Limb (tissue), 2 donors: Measurements from ENCODE around the gene GLP2R.

Experiments
- DNase-seq, 2 donors: peaks; one replicate each; pipeline ENCODE4 v3.0.0-alpha.2; 2016; ENCODE audit errors: extremely low spot score in 2 of 2

The GLP2R gene

DNA sequence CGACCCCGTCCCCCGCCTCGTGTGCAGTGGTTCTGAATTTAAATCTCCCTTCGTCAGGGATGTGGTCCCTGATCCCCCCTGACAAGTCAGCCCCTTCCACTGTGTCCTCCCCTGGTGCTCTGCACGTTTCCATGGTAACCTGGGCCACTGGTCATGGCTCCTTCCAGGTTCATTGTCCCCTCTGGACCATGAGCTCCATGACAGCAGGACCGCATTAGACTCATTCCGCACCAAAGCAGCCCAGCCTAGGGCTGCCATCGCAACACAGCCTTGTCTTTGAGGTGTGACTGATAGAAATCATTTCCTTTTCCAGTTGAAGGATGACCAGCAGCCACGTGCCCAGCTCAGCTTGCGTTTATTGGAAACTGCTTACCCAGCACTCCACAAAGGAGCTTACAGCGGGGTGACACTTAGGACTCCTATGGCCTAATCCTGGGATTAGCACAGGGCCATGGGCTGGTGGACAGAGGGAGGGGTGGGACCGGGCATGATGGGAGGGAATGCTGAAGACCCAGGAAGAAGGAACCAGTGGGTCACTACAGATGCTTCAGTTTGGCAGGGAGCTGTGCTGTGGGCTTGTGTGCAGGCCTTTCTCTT, 71.7 kb downstream of the GLP2R start:
- DNase-seq: no peak

DNA sequence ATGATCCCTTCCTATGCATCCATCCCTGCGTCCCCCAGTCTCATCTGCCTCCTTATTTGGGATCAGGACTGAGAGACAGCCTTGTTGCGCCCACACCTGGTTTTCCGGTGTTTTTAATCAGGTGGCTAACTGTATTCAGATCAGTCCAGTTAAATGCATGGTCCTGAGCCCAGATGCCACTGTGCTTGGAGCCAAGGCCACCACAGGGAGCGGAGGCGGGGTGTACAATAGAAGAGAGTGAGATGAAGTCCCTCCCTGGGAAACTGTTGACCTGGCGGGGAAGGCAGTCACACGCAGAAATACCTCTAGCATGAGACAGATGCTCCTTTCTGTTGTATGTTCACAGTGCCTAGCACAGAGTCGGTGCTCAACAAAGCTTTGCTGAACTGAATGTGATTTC, 73.1 kb downstream of the GLP2R start:
- DNase-seq: no peak

DNA sequence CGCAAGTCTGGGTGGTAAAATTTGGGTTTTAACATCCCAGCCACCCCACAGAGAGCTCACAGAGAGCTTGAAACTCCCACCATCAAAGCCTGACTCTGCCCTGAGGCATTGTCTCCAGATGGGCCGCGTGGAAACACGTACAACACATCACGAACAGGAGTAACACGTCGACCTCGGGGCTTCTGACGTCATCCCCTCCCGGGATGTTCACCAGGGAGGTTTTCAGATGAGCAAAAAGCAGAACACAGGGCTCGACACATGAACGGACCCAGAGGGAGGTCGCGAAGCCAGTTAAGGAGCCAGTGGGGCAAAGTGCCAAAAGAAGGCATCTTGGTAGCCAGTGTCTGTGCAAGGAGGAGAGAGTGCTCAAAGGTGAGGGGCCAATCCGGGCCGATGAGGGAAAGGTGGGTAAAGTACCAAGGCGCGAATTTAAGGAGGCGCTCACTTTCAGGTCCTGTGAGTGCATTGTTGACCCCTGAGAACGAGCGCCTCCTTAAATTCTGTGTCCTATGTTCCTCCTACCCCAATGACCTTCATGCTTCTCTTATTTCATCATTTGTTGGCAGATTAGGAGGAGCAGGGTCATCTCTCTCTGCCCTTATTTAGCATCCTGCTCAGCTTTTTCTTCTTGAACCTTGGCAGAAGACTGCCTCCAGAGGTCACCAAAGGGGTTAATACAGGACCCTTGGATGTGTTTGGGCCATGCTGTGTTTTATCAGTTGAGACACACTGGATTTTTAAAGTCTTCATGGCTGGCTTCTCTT, 73.7 kb downstream of the GLP2R start:
- no peak for DNase-seq

DNA sequence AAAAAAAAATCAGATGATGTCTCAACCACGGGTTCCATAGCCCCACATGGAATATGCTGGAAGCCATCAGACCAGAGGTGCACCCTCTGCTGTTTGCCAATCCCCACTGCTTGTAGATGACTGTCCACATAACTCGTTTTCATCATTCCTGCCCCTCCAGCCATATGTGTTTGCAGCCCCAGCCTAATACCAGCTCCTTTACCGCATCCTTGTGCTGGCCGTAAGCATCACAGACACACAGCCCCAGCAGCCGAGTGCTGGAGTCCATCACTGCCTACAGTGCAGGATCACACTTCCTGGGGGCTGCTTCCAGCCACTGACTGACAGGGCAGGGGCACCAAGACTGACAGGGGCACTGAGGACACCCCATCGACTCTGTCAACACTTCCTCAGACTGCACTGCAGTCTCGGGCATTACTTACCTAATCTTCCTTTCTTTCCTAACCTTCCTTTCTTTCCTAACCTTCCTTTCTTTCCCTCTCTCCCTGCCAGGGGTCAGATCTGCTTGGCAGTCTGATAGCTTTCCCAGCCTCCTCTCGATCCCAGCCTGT, 74.4 kb downstream of the GLP2R start:
- DNase-seq: no peak

DNA sequence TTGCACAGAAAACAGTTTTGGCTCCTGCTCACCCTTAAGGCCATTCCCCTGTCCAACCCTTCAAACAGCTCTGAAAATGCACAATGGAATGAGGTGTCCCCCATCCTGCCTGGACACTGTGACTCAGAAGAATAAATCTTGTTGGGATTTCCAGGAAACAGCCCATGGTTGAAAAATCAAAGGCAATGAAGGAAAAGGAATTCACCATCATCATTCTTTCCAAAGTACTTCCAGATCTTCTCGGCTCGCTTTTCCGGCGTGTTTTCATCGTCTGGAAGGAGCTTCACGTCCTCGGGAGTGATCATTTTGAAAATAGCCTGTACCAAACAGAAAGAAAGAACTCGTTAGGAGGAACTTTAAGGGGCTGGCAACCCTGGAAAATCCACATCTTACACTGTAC, 75.1 kb downstream of the GLP2R start:
- DNase-seq: peak in 1 of 2 donors; percentile 23

DNA sequence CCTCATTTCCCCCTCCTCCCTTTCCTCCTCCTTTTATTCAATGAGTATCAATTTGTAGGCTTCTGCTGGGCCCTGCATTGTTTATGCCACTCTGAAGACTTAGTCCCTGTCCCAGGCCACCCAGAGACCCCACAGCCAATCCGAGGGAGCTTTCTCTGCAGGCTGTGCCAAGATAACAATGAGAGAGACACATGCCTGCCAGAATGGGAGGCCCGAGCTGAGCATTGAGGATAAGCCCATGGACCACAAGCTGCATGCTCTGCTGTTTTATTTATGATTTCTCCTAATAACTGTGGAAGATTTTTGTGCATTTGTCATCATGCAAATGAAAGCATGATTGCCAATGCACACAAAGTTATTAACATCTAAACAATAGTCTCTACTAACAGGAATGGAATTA, 76.4 kb downstream of the GLP2R start:
- no peak for DNase-seq

DNA sequence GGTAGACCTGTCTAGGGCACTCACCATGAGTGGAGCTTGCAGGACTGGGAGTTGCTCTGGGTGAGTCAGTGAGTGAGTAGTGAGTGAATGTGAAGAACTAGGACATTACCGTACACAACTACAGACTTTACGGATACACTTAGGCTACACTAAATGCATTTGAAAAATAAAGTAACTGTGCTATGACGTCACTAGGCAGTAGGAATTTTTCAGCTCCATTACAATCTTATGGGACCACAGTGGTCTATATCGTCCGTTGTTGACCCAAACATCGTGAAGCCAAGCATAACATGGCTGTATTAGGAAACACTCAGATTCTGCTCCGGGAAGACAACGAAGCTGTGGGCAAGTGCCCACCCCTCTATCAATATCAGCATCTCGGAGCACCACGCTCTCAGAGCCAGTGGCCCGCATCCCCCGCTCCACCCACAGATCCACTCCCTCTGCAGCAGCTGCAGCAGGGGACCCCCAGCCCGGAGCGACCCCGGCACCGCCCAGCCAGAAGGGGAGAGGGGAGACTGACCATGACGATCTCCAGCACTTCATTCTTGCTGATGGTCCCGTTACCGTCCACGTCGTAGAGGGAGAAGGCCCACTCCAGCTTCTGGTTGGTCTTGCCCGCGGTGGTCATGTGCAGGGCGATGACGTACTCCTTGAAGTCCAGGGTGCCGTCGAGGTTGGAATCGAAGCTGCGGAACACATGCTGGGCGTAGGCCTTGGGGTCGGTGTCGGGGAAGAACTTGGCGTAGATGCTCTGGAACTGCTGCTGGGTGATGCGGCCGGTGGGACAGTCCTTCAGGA, 78.8 kb downstream of the GLP2R start:
- no peak for DNase-seq

DNA sequence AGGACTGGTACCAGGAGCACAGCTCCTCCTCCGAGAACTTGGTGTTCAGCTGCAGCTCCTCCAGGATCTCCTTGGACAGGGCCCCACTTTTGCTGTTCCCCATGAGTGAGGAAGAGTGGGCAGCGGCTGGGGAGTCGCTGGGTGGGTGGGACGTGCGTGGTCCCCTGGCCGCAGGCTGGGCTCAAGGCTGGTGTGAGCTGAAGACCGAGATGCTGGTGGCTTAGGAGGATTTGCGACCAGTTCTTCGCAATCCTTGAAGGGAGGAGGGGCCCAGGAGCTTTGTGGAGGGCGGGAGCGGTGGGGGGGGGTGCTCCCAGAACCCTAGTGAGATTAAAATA, 79.3 kb downstream of the GLP2R start, which contains the start of gene RCVRN:
Gene RCVRN (minus strand): TSS at position 194 of the 338 bp plus-strand sequence. CDS start 91 bp downstream, at position 103.
- no peak for DNase-seq

DNA sequence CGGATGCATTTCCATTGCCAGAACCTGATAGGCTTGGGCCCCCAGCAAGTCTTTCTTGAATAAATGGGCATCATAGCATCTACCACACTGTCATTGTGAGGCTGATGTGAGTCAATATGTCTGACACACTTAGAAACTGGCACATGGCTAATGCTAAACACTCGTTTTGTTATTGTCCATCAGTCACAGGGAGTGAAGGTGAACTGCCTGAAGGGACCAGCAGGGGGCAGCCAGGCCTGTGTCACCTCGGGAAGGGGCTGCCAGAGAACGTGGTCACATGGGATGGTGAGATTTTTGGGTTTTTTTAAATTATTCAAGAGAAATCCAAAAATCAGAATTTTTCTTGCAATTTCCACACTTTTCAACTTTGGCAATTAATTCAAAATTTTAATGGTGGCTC, 80.2 kb downstream of the GLP2R start:
- DNase-seq: no peak

DNA sequence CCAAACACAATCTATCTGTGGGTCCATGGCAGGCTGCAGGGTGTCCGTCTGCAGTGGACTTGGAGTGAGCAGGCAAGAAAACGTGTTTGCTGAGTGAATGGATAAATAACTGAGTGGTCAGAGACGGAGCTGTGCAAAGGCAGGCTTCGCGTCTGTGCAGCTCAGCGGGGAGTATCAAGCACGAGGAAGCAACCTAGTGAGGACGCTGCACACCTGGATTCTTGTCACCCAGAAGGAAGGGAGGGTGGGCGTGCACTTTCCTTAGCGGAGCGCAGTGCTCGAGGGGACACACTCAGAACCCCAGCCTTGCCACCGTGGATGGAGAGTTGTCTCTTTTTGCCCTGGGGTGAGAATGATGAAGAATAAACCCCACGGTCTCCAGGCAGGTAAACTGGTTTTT, 80.9 kb downstream of the GLP2R start:
- no peak for DNase-seq

DNA sequence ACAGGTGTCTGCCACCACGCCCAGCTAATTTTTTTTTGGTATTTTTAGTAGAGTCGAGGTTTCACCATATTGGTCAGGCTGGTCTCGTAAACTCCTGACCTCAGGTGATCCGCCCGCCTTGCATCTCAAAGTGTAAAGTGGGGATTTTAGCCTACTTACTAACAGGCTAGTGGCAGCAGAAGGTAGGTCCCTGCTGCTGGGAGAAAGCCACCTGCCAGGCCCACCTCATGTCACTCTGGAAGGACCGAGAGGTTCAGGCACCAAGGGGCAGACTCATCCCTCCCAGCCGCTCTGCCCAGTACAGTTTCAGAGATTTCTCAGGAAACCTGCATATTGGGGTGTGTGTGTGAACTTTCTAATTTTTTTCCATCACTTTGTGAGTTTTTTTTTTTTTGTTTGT, 81.4 kb downstream of the GLP2R start:
- no peak for DNase-seq

DNA sequence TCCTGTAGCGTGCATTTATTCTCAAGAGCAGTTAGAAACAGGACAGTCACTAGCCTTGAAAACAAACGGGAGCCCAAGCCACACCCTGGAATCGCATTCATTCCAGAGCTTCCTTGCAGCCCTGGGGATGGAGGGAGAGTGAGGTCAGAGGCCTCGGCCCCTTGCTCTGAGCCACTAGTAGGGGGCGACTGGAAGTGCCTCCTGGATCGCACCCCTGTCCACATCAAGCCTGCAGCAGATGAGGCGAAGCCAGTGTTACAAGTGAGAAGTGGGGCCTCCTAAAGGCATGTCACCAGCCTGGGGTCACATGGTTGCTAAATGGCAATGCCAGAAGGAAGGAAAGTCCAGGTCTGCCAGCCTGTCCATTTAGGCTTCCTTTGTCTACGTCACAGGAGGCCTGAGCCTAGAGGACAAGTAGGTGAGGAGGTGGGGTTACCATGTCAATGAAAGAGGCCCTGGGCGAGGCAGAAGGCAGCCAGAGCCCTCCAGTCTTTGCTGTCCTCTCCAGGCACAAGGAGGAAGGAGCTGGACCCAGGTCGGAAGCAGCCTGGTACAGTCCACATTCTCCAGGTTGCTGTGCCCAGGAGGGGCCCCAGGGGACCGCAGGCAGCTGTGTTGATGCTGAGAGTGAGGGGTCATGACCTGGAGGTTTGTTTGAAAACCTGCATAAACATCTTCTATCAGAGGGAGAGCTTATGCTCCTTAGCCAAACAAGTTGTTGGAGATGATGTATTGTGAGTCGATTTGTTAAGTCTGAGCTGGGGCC, 82.3 kb downstream of the GLP2R start:
- no peak for DNase-seq

DNA sequence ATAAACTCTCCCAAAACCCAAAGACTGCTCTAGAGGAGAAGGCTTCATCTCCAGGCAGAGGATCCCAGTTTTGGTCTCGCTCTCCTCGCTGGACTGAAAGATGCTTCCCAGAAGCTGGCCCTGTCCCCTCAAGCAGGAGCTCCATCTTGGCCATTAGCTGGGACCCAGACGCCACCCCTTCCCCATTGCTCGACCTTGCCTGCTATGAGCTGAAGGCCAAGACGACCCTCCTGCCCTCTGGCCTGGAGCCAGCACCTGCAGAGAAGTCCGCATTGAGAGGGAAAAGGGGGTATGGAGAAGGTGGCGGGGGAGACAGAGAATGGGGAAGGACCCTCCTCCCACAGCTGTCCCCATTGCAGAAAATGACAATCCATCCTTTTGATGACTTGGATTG, 82.9 kb downstream of the GLP2R start:
- DNase-seq: no peak

DNA sequence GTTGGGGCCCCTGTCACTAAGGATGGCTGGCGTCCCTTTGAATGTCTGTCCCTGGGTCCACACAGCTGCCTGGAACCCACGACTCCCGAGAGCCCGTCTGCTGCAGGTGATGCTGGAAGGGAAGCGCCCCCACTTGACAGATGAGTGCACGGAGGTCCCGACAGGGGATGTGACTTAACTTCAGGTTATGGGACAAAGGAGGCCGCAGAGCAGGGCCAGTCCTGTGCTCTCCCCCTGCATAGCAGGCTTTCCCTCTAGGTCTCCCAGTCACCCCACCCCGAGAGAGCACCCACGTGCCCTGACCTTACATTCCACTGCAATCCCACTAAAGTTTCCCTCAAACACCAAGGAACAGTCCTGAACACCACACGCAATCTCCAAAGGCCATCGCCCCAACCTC, 85.4 kb downstream of the GLP2R start:
- DNase-seq: no peak

DNA sequence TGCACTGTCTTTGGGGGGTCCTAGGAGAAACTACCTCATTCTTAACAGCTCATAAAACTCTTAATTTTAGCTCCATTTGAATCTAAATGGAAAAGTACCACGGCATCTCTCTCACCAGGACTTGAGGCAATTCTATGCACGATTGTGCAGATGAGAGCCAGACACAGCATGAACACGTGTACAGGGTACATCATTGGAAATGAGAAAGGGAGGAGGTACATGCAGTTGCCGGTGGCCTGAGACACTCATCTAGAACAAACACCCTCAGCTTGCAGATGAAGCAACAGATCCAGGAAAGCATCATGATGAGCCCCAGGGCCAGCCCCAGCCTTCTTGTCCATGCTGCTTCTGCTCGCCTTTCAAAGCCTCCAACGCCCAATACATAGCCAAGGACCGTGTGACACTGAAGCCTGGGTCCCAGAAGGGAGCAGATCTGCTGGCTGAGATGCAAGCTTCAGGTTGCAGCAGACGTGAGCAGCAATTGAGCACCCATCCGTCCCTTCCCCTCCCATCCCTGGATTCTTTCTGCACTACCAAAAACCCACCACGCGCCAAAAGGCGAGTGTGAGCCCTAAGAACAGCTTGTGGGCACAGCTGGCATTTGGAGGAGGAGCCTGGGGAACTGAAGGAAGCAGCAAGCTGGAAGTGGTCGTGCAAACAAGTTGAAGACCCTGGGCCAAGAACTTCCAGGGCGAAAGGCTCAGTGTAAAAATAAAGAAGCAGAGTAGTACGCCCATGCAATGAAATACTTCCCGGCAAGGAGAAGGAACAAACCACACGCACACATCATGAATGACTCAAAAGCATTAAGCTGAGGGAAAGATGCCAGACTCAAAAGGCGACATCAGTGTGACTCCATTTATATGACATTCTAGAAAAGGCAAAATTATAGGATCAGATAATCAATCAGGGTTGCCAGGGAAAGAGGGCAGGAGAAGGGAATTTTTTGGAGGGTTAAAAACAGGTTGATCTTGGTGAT, 86.7 kb downstream of the GLP2R start:
- no peak for DNase-seq

DNA sequence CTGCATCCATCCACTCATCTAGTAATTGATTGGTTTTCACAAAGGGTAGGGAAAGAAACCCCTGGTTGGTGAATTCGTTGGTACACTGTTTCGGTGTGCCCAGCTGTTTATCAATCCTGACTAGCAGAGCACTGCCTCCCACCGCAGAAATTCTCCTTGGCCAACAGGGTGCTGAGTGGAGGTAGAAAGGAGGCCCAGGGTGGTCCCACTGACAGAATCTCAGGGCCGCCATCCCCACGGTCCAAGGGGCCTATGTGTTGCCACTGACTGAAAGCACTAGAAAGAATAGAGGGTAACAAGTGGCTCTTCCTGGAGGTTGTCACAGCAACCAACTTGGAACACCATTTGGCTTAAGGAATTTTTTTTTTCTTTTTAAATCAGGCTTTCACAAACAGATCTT, 87.8 kb downstream of the GLP2R start:
- no peak for DNase-seq

DNA sequence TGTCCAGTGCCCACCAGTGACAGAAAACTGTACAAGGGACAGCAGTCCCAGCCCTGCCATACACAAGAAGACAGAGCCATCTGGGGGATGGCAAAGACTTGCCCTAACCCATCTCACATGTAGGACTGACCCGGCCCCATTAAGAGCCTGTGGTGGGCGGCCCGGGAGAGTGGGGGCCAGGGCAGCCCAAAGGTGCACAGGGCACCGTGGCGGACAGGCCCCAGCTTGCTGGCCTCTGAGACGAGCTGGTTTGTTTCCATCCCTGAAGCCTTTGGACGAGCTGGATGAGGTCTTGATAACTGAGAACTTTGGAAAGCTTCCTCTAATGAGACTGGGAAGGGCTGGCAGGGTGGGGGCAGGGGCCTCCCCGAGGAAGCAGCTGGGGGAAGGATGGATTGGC, 90.4 kb downstream of the GLP2R start:
- DNase-seq: no peak

DNA sequence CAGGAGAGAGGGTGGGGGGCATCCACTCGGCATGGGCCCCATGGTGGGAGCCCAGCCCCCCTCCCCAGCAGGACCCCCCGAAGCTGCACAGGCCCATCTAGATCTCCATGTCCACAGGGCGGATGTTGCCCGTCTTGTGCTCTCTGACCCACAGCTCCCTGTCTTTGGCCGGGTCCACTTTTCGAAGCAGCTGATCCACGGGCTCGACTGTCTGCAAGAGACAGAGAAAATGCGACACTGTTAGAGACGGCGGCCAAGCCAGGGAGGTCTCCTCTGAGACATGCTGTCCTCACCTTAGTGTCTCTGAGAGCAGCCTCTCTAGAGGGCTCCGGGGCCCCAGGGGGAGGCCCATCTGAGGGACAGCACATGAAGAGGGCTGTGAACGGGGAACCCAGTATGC, 91.4 kb downstream of the GLP2R start:
- no peak for DNase-seq

DNA sequence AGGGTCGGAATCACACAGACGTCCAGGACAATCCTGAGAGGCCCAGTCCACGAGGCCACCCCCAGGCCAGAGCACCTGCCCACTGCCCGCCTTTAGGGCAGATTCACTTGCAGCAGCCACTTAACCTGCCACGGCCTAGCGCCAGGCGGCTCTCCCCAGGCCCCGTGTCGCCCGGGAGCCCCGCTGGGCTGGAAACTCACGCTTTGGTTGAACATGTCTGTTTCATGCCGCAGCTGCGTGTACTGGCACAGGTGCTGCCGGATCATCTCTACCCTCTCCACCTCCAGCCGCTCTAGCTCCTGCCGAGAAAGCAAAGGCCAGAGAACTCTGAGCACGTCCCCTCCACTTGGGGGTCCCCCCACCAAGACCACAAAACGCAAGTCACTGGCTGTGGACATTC, 92.1 kb downstream of the GLP2R start:
- DNase-seq: no peak

DNA sequence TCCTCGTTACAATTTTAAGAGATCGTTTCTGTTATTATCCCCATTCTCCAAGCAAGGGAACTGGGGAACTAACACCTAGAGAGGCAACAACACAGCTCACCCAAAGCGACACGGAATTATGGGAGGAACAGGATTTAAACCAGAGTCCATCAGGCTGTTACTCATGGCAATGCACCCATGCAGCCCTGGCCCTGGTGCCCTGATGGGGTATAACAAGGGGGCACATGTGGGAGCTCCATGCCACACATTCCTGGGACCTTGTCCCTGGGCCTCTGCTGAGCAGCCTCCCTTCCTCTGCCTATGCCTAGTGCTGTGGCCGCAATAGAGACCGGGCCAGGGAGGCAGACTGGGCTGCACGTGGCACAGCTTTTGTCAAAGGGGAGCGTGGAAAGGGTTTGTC, 92.6 kb downstream of the GLP2R start:
- no peak for DNase-seq
